SU-DHL-6 (cell line): ENCODE results near the gene BTBD9.

Source experiments
- EZH2phosphoT487 ChIP-seq: fragments of 200-600 bp; sonication (generic), shearing (Covaris generic); conservative IDR thresholded peaks from 2 replicates; pipeline ENCODE4 v1.6.1; 2018; ENCODE audit warnings: mild to moderate bottlenecking, antibody characterized with exemption, low read length, moderate library complexity, mixed read lengths
- TF ChIP-seq, protein P1 (sequence below): fragments of 200-600 bp; sonication (generic); IDR thresholded peaks from one replicate; pipeline ENCODE4 v1.5.1; 2017; ENCODE audit warnings: antibody characterized with exemption, mild to moderate bottlenecking, low read length, moderate library complexity; ENCODE audit not compliant: insufficient read depth, poor library complexity, severe bottlenecking

DNA sequence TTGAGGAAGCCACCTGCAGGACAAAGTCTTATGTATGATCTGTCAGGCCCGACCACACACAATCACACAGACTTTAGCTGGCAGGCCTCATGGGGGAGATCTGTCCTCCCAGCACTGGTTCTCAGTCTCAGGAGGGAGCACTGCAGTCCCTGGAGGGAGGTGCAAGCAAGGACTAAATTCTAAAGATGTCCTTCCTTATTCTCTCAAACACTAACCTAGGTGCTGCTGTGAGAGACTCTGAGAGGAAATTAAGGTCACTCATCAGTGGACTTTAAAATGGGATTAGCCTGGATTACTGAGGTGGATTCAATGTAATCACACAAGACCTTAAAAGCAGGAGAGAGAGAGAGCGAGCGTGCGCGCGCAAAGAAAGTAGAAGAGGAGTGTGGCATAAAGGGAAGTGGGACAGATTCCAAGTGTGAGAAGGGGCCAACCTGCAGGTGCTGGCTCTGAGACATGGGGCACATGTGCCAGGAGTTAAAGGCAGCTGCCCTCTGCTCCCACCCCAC is 48.9 kb upstream of the BTBD9 start:
- no peak for TF ChIP-seq EZH2phosphoT487
- TF ChIP-seq, protein P1, sequence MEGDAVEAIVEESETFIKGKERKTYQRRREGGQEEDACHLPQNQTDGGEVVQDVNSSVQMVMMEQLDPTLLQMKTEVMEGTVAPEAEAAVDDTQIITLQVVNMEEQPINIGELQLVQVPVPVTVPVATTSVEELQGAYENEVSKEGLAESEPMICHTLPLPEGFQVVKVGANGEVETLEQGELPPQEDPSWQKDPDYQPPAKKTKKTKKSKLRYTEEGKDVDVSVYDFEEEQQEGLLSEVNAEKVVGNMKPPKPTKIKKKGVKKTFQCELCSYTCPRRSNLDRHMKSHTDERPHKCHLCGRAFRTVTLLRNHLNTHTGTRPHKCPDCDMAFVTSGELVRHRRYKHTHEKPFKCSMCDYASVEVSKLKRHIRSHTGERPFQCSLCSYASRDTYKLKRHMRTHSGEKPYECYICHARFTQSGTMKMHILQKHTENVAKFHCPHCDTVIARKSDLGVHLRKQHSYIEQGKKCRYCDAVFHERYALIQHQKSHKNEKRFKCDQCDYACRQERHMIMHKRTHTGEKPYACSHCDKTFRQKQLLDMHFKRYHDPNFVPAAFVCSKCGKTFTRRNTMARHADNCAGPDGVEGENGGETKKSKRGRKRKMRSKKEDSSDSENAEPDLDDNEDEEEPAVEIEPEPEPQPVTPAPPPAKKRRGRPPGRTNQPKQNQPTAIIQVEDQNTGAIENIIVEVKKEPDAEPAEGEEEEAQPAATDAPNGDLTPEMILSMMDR, result no peak
